SK-N-SH (cell line): ENCODE results near the gene AHCY. TPM values are rescaled to one million over a fixed set of nuclear protein-coding genes. Genes with fewer than 3 reads are reported as not detected.
"Not testable (repeated sequence)": the region's sequence is repeated elsewhere in the genome, so short reads cannot be mapped to it uniquely, and the experiment has no call there.

ENCODE experiments used
- CTCF ChIA-PET: fragments of 300-600, 350-600 bp; formaldehyde crosslinking; extraction: SDS; loops from one replicate; lab custom pipeline; 2021; lab: Yijun Ruan, JAX
- POLR2A ChIA-PET: fragments of 350-600 bp; sonication (Branson Sonifier 250); formaldehyde crosslinking; extraction: SDS; loops from one replicate; lab custom pipeline; 2020; ENCODE audit warnings: antibody characterized with exemption, inconsistent platforms; lab: Yijun Ruan, JAX
- DNase-seq: peaks from one replicate; pipeline ENCODE4 v3.0.0; 2012
- H2AFZ ChIP-seq: fragments of 200-600 bp; sonication (generic); 2 replicates; pipeline ENCODE4 v1.8.1; 2016; ENCODE audit warnings: antibody characterized with exemption, mild to moderate bottlenecking, low read depth
- H3F3A ChIP-seq: fragments of 200-600 bp; sonication (generic); replicated peaks from 2 replicates; pipeline ENCODE3; 2016; ENCODE audit warnings: antibody characterized with exemption, mild to moderate bottlenecking; ENCODE audit not compliant: insufficient read depth
- H3K27ac ChIP-seq, 2 experiments: fragments of 200-500 bp in 1 of 2; fragments of 200-600 bp in 1 of 2; sonication (Bioruptor generic) in 1 of 2; sonication (generic), shearing (Covaris generic) in 1 of 2; 2 replicates each; pipeline versions ENCODE4 v1.5.1 to v1.6.1; 2014 to 2016; ENCODE audit warnings: low read depth in 2 of 2, inconsistent platforms in 1 of 2, low read length in 1 of 2, mild to moderate bottlenecking in 1 of 2, mixed read lengths in 1 of 2
- H3K27me3 ChIP-seq: fragments of 200-600 bp; sonication (generic), shearing (Covaris generic); 2 replicates; pipeline ENCODE4 v1.6.1; 2016; ENCODE audit warnings: mixed run types; ENCODE audit not compliant: insufficient read depth
- H3K36me3 ChIP-seq, 2 experiments: fragments of 200-500 bp in 1 of 2; fragments of 200-600 bp in 1 of 2; sonication (Bioruptor generic) in 1 of 2; sonication (generic) in 1 of 2; replicated peaks in 1 of 2; 2 replicates each; pipeline versions ENCODE3 to v1.5.1; 2014 to 2016; ENCODE audit warnings: low read length in 1 of 2, mild to moderate bottlenecking in 1 of 2; ENCODE audit not compliant: insufficient read depth in 2 of 2, control insufficient read depth in 1 of 2
- H3K4me1 ChIP-seq, 2 experiments: fragments of 200-500 bp in 1 of 2; fragments of 200-600 bp in 1 of 2; sonication (Bioruptor generic) in 1 of 2; sonication (generic), shearing (Covaris generic) in 1 of 2; 2 replicates each; pipeline versions ENCODE4 v1.5.1 to v1.6.1; 2014 to 2016; ENCODE audit warnings: low read depth in 1 of 2, low read length in 1 of 2, mixed run types in 1 of 2; ENCODE audit not compliant: insufficient read depth in 2 of 2, control insufficient read depth in 1 of 2
- H3K4me2 ChIP-seq: fragments of 200-600 bp; sonication (generic), shearing (Covaris generic); 2 replicates; pipeline ENCODE4 v1.6.1; 2017; ENCODE audit warnings: mixed run types
- H3K4me3 ChIP-seq, 2 experiments: fragments of 200-500 bp in 1 of 2; fragments of 200-600 bp in 1 of 2; sonication (Bioruptor generic) in 1 of 2; sonication (generic), shearing (Covaris generic) in 1 of 2; 2 replicates each; pipeline versions ENCODE4 v1.5.1 to v1.8.1; 2014 to 2016; ENCODE audit warnings: low read depth in 2 of 2, inconsistent platforms in 1 of 2, low read length in 1 of 2, mild to moderate bottlenecking in 1 of 2, mixed read lengths in 1 of 2, moderate library complexity in 1 of 2
- H3K79me2 ChIP-seq: fragments of 200-600 bp; sonication (generic); 2 replicates; pipeline ENCODE4 v1.8.1; 2017; ENCODE audit warnings: mild to moderate bottlenecking; ENCODE audit not compliant: insufficient read depth
- H3K9ac ChIP-seq: fragments of 200-600 bp; sonication (generic); 2 replicates; pipeline ENCODE4 v1.6.1; 2017; ENCODE audit warnings: mixed run types
- H3K9me2 ChIP-seq: fragments of 200-600 bp; sonication (generic); 2 replicates; pipeline ENCODE4 v1.6.1; 2017; ENCODE audit warnings: mixed run types
- H3K9me3 ChIP-seq: fragments of 200-600 bp; sonication (generic); 2 replicates; pipeline ENCODE4 v1.6.1; 2017; ENCODE audit warnings: mixed run types, mild to moderate bottlenecking, moderate library complexity
- H4K20me1 ChIP-seq: fragments of 200-600 bp; sonication (generic); 2 replicates; pipeline ENCODE4 v1.6.1; 2017; ENCODE audit warnings: mild to moderate bottlenecking, mixed run types; ENCODE audit not compliant: insufficient read depth
- EP300 ChIP-seq, 2 experiments: IDR thresholded peaks; 2 replicates each; pipeline versions ENCODE4 v1.4.0 to v1.6.1; 2012; ENCODE audit warnings: borderline replicate concordance in 1 of 2, low read depth in 1 of 2, low read length in 1 of 2
- EZH2phosphoT487 ChIP-seq: fragments of 200-600 bp; sonication (generic); IDR thresholded peaks from 2 replicates; pipeline ENCODE4 v1.6.1; 2017; ENCODE audit warnings: low read depth, mixed run types, mild to moderate bottlenecking, antibody characterized with exemption, moderate library complexity, borderline replicate concordance
- FOSL2 ChIP-seq: IDR thresholded peaks from 2 replicates; pipeline ENCODE4 v1.4.0; 2012; ENCODE audit warnings: low read depth, mild to moderate bottlenecking, moderate library complexity, borderline replicate concordance
- FOXJ3 ChIP-seq: sonication (generic); formaldehyde crosslinking; IDR thresholded peaks from 2 replicates; pipeline ENCODE4 v1.5.1; 2020; ENCODE audit warnings: mild to moderate bottlenecking, missing genetic modification reagents
- FOXM1 ChIP-seq: IDR thresholded peaks from 2 replicates; pipeline ENCODE4 v1.4.0; 2012; ENCODE audit warnings: low read depth, mild to moderate bottlenecking
- GABPA ChIP-seq: IDR thresholded peaks from 2 replicates; pipeline ENCODE4 v1.4.0; 2012; ENCODE audit warnings: low read depth, mild to moderate bottlenecking
- IRF3 ChIP-seq: fragments of 150-350 bp; IDR thresholded peaks from 2 replicates; pipeline ENCODE4 v1.6.1; 2016; ENCODE audit warnings: mild to moderate bottlenecking, low read depth, low read length
- JUND ChIP-seq: IDR thresholded peaks from 2 replicates; pipeline ENCODE4 v1.4.0; 2012
- MEF2A ChIP-seq: IDR thresholded peaks from 2 replicates; pipeline ENCODE4 v1.4.0; 2012; ENCODE audit warnings: low read depth, borderline replicate concordance
- NFIC ChIP-seq: IDR thresholded peaks from 2 replicates; pipeline ENCODE4 v1.4.0; 2012; ENCODE audit warnings: borderline replicate concordance
- RCOR1 ChIP-seq: fragments of 150-350 bp; IDR thresholded peaks from 2 replicates; pipeline ENCODE4 v1.6.1; 2017; ENCODE audit warnings: antibody characterized with exemption, low read length
- RFX5 ChIP-seq: IDR thresholded peaks from 2 replicates; pipeline ENCODE4 v1.6.1; 2012; ENCODE audit warnings: mild to moderate bottlenecking, improper control_type of control experiment, low read length
- SIN3A ChIP-seq: IDR thresholded peaks from 2 replicates; pipeline ENCODE4 v1.6.1; 2012; ENCODE audit warnings: low read depth, mild to moderate bottlenecking, low read length, moderate library complexity, borderline replicate concordance
- SMC3 ChIP-seq: IDR thresholded peaks from 2 replicates; pipeline ENCODE4 v1.6.1; 2012; ENCODE audit warnings: low read depth, low read length, improper control_type of control experiment
- TAF1 ChIP-seq: IDR thresholded peaks from 2 replicates; pipeline ENCODE4 v1.6.1; 2012; ENCODE audit warnings: low read depth, mild to moderate bottlenecking, low read length, moderate library complexity, borderline replicate concordance
- TEAD4 ChIP-seq: IDR thresholded peaks from 2 replicates; pipeline ENCODE4 v1.4.0; 2012; ENCODE audit warnings: mild to moderate bottlenecking, borderline replicate concordance; ENCODE audit not compliant: insufficient read depth
- USF1 ChIP-seq: IDR thresholded peaks from 2 replicates; pipeline ENCODE4 v1.4.0; 2012; ENCODE audit warnings: low read depth, borderline replicate concordance
- USF2 ChIP-seq: fragments of 150-350 bp; IDR thresholded peaks from 2 replicates; pipeline ENCODE4 v1.6.1; 2017; ENCODE audit warnings: antibody characterized with exemption, low read length, low read depth, borderline replicate concordance
- YY1 ChIP-seq: IDR thresholded peaks from 2 replicates; pipeline ENCODE4 v1.4.0; 2012; ENCODE audit warnings: low read depth, mild to moderate bottlenecking
- ZBTB33 ChIP-seq: IDR thresholded peaks from 2 replicates; pipeline ENCODE4 v1.4.0; 2012; ENCODE audit warnings: low read depth, borderline replicate concordance
- WGBS: methylation state at CpG from one replicate; pipeline ENCODE4 v1.1.6; 2017; ENCODE audit warnings: low lambda C conversion rate; 5-methylcytosine and 5-hydroxymethylcytosine counted together
- polyA plus RNA-seq, 3 experiments: library from polyadenylated mRNA; depleted of rRNA; stranded (reverse); fragments of >200 nt; gene quantifications; 2 replicates each; pipeline ENCODE4 v1.2.3, GENCODE V29; 2012

AHCY gene
- polyA plus RNA-seq, 1 of the 3 experiments (the other 2 are of a cell fraction), result 196 TPM

GRCh38 chr20:34347571-34347970 is 44.4 kb upstream of the AHCY start:
- no peaks in the 10 kb centered on the region for H3K27me3 ChIP-seq
- 94% methylated on average over 4 of the region's 4 CpGs for WGBS

GRCh38 chr20:34346533-34346865 is 43.3 kb upstream of the AHCY start:
- H3F3A ChIP-seq, H3K4me3 ChIP-seq, H3K4me2 ChIP-seq, DNase-seq, H3K9me2 ChIP-seq, H2AFZ ChIP-seq, H3K27me3 ChIP-seq, H3K79me2 ChIP-seq, H3K9me3 ChIP-seq, H3K27ac ChIP-seq, H4K20me1 ChIP-seq, H3K9ac ChIP-seq, POLR2A ChIA-PET, H3K4me1 ChIP-seq, H3K36me3 ChIP-seq: not testable (repeated sequence)
- CTCF ChIA-PET, result interaction anchor here (5.3 kb wide), 1 partner anchor 34 kb away, joined by 23 read pairs; no protein-coding TSS in a partner anchor
- WGBS, result 94% methylated on average over 9 of the region's 9 CpGs

More at GRCh38 chr20:34347571-34347970, 44.4 kb upstream of the AHCY start:
- no peak overlapping the region for H2AFZ ChIP-seq
- H3K9me3 ChIP-seq, result no peaks in the 10 kb centered on the region
- no peak for TF ChIP-seq FOXM1
- no peak for TF ChIP-seq SIN3A
- no peak for TF ChIP-seq RCOR1
- no peak for TF ChIP-seq GABPA
- no peak for TF ChIP-seq EP300 (IDR thresholded peaks at IDR 0.05; ENCODE audit: borderline replicate concordance in 1 of 2, low read depth in 1 of 2, low read length in 1 of 2)
- TF ChIP-seq IRF3, result no peak
- no peak for TF ChIP-seq EZH2phosphoT487
- no peak for TF ChIP-seq USF2
- no peak for TF ChIP-seq FOXJ3 (CRISPR knock-in tag)
- TF ChIP-seq ZBTB33, result no peak
- TF ChIP-seq SMC3, result no peak
- TF ChIP-seq YY1, result no peak
- TF ChIP-seq JUND, result no peak
- no peak for TF ChIP-seq RFX5
- TF ChIP-seq FOSL2, result no peak
- TF ChIP-seq TAF1, result no peak
- TF ChIP-seq USF1, result no peak
- TF ChIP-seq MEF2A, result no peak
- no peak for TF ChIP-seq NFIC
- TF ChIP-seq TEAD4, result no peak
- H3K79me2 ChIP-seq, result no peaks in the 10 kb centered on the region
- H3K36me3 ChIP-seq, result no peaks in the 10 kb centered on the region
- CTCF ChIA-PET, result interaction anchor here (5.3 kb wide), 1 partner anchor 35 kb away, joined by 23 read pairs; no protein-coding TSS in a partner anchor
- H3K9me2 ChIP-seq, result no peaks in the 10 kb centered on the region
- peaks cover 3% of the 10 kb centered on the region for H3F3A ChIP-seq
- DNase-seq, result no peak
- no peak overlapping the region for H3K4me2 ChIP-seq
- H3K4me3 ChIP-seq, result no peak overlapping the region
- no peak overlapping the region for H3K27ac ChIP-seq
- POLR2A ChIA-PET, result no interaction called here
- no peaks in the 10 kb centered on the region for H3K4me1 ChIP-seq
- no peak overlapping the region for H3K9ac ChIP-seq
- H4K20me1 ChIP-seq, result no peaks in the 10 kb centered on the region

GRCh38 chr20:34345839-34346532 is 42.8 kb upstream of the AHCY start:
- H3K9me3 ChIP-seq, H2AFZ ChIP-seq, H3K9me2 ChIP-seq, POLR2A ChIA-PET, H3F3A ChIP-seq, H3K27me3 ChIP-seq, DNase-seq, H3K79me2 ChIP-seq, H3K4me3 ChIP-seq, H3K36me3 ChIP-seq, H3K4me1 ChIP-seq, H3K27ac ChIP-seq, H4K20me1 ChIP-seq, H3K4me2 ChIP-seq, H3K9ac ChIP-seq: not testable (repeated sequence)
- WGBS, result 91% methylated on average over 10 of the region's 10 CpGs
- CTCF ChIA-PET, result interaction anchor here (0.6 to 5.3 kb wide), 2 partner anchors 13 to 33 kb away, joined by 3 to 23 read pairs; no protein-coding TSS in a partner anchor
